ENCODE data around the gene SLIT3. TPM values are rescaled to one million over a fixed set of nuclear protein-coding genes. Genes with fewer than 3 reads are reported as not detected.

Gene SLIT3
- total RNA-seq, 3 donors from 2014 or later, result 30.7 to 103 (median 54.1) TPM

- Histone ChIP-seq H3K36me3 (no peaks in the 10 kb centered on the region), H3K27me3 (no peaks in the 10 kb centered on the region), H3K4me3 (no peak overlapping the region), H3K27ac (peak overlapping the region in 1 of 2 donors; percentile 57), H3K9me3 (no peaks in the 10 kb centered on the region), H3K4me1 (no peaks in the 10 kb centered on the region)
- TF ChIP-seq CTCF (IDR thresholded peaks at IDR 0.05), result no peak
- no peak for TF ChIP-seq POLR2A (IDR thresholded peaks at IDR 0.05)
- no peak for TF ChIP-seq POLR2AphosphoS5 (IDR thresholded peaks at IDR 0.05)
- intact Hi-C loops (cut with DNase I; ENCODE audit: low total_unique reads), result no loop called here
- no peak for DNase-seq (ENCODE audit: low spot score in 2 of 2)
Measured at GRCh38 chr5:168681556-168682183, 619.3 kb downstream of the SLIT3 start.

- TF ChIP-seq POLR2A (IDR thresholded peaks at IDR 0.05), result no peak
- no peak for TF ChIP-seq CTCF (IDR thresholded peaks at IDR 0.05)
- no peak for TF ChIP-seq POLR2AphosphoS5 (IDR thresholded peaks at IDR 0.05)
- no peaks in the 10 kb centered on the region for H3K27me3 ChIP-seq
- no peaks in the 10 kb centered on the region for H3K36me3 ChIP-seq
- DNase-seq (ENCODE audit: low spot score in 2 of 2), result no peak
- intact Hi-C loops (cut with DNase I; ENCODE audit: low total_unique reads), result no loop called here
- H3K27ac ChIP-seq, result peak overlapping the region in 1 of 2 donors; percentile 63
- no peaks in the 10 kb centered on the region for H3K9me3 ChIP-seq
- no peaks in the 10 kb centered on the region for H3K4me1 ChIP-seq
- H3K4me3 ChIP-seq, result no peak overlapping the region
Measured at GRCh38 chr5:168680395-168680794, 620.5 kb downstream of the SLIT3 start.

- Histone ChIP-seq H3K27ac (no peak overlapping the region), H3K4me1 (no peaks in the 10 kb centered on the region), H3K36me3 (no peaks in the 10 kb centered on the region), H3K27me3 (no peaks in the 10 kb centered on the region), H3K9me3 (no peaks in the 10 kb centered on the region), H3K4me3 (peak overlapping the region in 1 of 3 donors; percentile 24)
- DNase-seq (ENCODE audit: low spot score in 2 of 2), result peak; percentile 39 to 72
- no peak for TF ChIP-seq POLR2AphosphoS5 (IDR thresholded peaks at IDR 0.05)
- TF ChIP-seq CTCF (IDR thresholded peaks at IDR 0.05), result peak; percentile 75 to 87 (median 82)
- no peak for TF ChIP-seq POLR2A (IDR thresholded peaks at IDR 0.05)
- intact Hi-C loops (cut with DNase I; ENCODE audit: low total_unique reads), result no loop called here
Measured at GRCh38 chr5:168679515-168679920, 621.4 kb downstream of the SLIT3 start.

GRCh38 chr5:168676501-168676900, 624.4 kb downstream of the SLIT3 start:
- no peaks in the 10 kb centered on the region for H3K27me3 ChIP-seq
- intact Hi-C loops (cut with DNase I; ENCODE audit: low total_unique reads), result no loop called here
- H3K4me3 ChIP-seq, result no peak overlapping the region
- no peak for DNase-seq (ENCODE audit: low spot score in 2 of 2)
- H3K36me3 ChIP-seq, result no peaks in the 10 kb centered on the region
- TF ChIP-seq POLR2AphosphoS5 (IDR thresholded peaks at IDR 0.05) (no peak), POLR2A (IDR thresholded peaks at IDR 0.05) (no peak), CTCF (IDR thresholded peaks at IDR 0.05) (no peak)
- H3K4me1 ChIP-seq, result no peaks in the 10 kb centered on the region
- H3K27ac ChIP-seq, result no peak overlapping the region
- no peaks in the 10 kb centered on the region for H3K9me3 ChIP-seq

GRCh38 chr5:168675883-168676408, 625.0 kb downstream of the SLIT3 start:
- H3K27ac ChIP-seq, result no peak overlapping the region
- TF ChIP-seq POLR2A (IDR thresholded peaks at IDR 0.05) (no peak), CTCF (IDR thresholded peaks at IDR 0.05) (no peak)
- H3K9me3 ChIP-seq, result no peaks in the 10 kb centered on the region
- H3K4me3 ChIP-seq, result no peak overlapping the region
- DNase-seq (ENCODE audit: low spot score in 2 of 2), result no peak
- no peaks in the 10 kb centered on the region for H3K27me3 ChIP-seq
- intact Hi-C loops (cut with DNase I; ENCODE audit: low total_unique reads), result no loop called here
- H3K4me1 ChIP-seq, result no peaks in the 10 kb centered on the region
- no peaks in the 10 kb centered on the region for H3K36me3 ChIP-seq

Data from breast epithelium (tissue), 4 donors.